GM19455 (cell line): Measurements from ENCODE around the gene CLEC3B.

ENCODE experiments used
- ATAC-seq: cut with Tn5 transposase; IDR thresholded peaks from one replicate; pipeline ENCODE4 v1.9.1; 2021; ENCODE audit not compliant: unreplicated experiment

The CLEC3B gene

GRCh38 chr3:45002720-45003119 is 23.4 kb upstream of the CLEC3B start:
- no peak for ATAC-seq

DNA sequence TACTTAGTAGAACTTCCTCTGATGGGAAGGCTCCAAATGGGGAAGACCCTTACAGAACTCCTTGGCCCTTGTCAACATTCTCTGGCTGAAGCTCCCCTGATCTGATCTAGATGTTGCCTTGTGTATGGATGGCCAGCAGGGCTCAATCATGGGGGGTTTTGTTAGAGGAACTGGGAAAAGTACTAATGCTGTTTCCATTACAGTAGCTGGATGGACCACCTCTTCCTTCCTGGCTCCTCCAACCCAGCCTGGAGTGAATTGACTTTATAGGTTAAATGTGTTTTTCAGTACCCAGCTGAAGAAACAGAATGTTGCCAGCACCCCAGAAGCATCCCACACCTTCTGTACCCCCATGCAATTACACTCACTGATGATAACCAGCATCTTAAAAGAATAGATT is 22.7 kb upstream of the CLEC3B start:
- no peak for ATAC-seq

- no peak for ATAC-seq
Observed at GRCh38 chr3:45003859-45004258, 22.2 kb upstream of the CLEC3B start.

GRCh38 chr3:45007091-45007490 is 19.0 kb upstream of the CLEC3B start:
- ATAC-seq: no peak

DNA sequence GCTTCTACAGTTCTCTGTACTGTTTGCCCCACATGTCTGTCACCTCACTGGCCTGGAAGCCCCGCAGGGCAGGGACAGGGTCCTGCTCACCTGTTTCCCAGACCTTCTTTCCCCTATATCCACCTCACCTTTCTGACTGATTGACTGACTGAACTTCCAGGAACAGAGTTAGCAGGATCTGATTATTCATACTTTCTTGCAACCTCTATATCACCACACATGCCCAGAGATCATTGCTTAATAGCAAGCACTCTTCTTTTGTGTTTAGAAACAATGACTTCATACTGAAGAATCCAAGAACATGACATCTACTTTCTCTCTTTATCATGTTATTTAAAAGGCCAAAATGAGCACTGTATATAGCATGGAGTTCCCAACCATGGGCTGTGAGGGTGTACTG is 18.0 kb upstream of the CLEC3B start:
- no peak for ATAC-seq

- ATAC-seq: no peak
Observed at GRCh38 chr3:45009868-45010267, 16.2 kb upstream of the CLEC3B start.

GRCh38 chr3:45010811-45011333 is 15.2 kb upstream of the CLEC3B start:
- ATAC-seq: no peak

- no peak for ATAC-seq
Observed at GRCh38 chr3:45011756-45012508, 14.2 kb upstream of the CLEC3B start.

DNA sequence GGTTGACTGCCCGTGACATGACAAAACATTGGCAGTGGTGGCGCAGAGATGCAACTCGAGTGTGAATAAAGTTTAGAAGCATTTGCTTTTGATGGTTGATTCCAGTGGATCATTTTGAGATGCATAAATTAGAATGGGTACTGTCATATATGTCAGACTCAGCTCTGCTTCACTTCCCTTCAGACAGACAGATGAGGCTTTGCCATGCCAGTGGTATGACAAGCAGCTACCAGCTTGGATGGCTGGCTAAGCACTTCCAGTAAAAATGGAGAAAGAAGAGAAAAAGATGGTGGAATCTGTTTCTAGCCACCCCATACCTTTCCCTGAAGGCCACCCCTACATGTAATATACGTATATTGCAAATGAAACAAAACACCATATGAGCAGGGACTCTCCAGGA is 13.5 kb upstream of the CLEC3B start:
- no peak for ATAC-seq

- ATAC-seq: no peak
Observed at GRCh38 chr3:45016916-45017315, 9.2 kb upstream of the CLEC3B start.

DNA sequence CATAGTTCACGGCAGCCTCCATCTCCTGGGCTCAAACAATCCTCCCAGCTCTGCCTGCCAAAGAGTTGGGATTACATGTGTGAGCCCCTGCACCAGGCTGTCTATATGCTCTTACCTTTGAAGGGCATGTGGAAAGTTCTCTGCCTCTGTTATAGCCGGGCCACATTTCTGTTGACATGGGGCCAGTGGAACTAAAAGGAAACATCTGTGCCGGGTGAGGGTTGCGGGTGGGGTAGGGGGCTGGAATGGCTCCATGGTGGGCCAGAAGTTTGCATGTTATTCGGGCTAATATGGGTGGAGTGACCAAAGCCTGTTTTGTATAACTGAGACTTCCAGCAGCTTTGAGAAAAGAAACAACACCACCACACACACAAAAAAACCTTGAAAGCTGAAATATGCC is 8.3 kb upstream of the CLEC3B start:
- no peak for ATAC-seq

DNA sequence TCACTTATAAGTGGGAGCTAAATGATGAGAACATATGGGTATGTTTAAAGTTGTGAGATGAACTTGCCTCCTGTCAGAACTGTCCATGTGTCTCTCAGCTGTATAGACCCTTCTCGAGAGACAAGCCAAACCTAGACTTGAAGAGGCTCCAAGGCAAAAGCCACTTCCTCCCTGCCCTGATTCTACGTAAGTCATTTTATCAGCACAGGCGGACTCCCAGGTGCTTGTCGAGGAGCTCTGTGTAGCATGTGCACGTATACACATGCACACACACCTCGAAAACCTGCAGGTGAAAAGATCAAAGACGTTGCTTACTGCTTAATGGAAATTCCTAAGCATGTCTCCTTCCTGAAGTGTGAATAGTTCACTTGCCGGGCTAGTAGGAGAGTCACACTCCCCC is 5.6 kb upstream of the CLEC3B start:
- ATAC-seq: no peak

DNA sequence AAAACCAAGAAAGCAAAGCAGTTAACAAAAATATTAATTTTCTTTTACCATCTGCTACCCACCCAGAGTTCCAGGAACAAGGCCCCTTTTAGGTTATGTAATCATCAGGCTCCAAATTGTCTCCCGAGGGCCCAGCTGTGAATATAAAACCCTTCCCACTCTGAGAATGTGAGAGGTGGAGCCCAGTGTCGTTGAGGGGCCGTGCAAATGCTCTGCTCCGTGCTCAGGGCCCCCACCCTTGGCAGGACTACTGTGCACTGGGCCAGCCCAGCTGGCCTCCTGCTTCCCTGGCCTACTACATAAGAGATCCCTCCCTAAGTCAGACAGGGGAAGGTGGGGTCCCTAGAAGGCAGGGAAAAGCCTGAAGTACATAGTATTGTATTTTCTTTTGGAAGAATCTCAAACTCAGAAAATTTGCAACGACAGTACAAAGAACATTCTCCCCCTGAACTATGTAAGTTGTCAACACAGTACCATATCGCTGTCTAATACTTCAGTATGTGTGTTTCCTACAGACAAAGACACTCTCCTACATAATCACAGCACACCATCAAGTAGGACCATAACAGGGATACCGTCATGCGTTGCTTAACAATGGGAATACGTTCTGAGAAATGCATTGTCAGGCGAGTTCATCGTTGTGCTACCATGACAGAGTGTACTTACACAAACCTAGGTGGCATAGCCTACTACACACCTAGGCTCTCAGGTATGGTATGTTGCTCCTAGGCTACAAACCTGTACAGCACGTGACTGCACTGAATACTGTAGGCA is 4.4 kb upstream of the CLEC3B start:
- no peak for ATAC-seq

- ATAC-seq: no peak
Observed at GRCh38 chr3:45023675-45024074, 2.4 kb upstream of the CLEC3B start.

DNA sequence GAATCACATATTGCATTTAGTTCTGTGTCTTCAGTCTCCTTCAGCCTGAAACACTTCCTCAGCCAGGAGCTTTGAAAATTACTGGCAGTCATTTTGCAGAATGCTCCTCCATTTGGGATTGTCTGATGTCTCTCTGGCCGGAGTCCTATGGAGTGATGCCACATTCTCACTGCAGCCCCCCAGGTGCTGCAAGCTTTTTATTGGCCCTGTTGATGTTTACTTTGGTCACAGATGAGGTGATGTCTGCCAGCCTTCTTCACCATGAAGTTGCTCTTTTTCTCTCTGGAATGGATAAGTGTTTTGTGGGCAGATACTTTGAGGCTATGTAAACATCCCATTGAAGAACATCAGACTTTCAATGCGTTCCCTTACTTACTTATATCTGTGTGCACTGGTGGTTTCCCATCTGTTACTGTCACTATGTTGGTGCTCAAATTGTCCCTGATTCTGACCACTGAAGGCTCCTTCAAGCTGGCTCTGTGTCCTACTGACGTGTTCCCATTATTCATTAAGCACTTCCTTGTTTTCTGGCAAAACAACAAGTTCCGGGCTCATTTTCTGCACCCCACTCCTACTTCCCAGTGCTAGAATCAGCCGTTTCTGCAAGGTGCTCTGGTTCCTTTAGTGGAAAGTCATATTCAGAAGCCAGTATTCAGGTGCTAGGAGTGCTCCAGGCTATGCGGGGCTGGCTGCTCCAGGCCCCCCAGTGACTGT is 1.4 kb upstream of the CLEC3B start:
- no peak for ATAC-seq

GRCh38 chr3:45026957-45027356 is 854 bp downstream of the CLEC3B start:
- ATAC-seq: no peak

DNA sequence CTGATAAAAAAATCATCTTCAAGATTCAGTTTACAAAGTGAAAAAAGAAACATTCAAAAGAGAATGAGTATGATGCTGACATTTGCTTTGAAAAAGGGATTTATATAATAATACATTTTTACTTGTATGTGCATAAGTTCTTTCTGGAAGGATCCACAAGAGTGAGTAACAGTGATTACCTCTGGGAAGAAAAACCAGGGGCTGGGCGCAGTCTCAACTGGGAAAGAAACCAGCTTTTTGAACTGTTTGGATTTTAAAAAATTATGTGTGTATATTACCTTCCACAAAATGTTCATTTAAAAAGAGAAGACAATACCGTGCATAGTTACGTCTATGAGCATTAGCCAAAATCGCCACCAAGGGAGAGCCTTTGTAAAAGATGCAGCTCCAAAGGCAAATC is 1.3 kb downstream of the CLEC3B start:
- no peak for ATAC-seq

GRCh38 chr3:45029216-45029615 is 3.1 kb downstream of the CLEC3B start:
- ATAC-seq: no peak

DNA sequence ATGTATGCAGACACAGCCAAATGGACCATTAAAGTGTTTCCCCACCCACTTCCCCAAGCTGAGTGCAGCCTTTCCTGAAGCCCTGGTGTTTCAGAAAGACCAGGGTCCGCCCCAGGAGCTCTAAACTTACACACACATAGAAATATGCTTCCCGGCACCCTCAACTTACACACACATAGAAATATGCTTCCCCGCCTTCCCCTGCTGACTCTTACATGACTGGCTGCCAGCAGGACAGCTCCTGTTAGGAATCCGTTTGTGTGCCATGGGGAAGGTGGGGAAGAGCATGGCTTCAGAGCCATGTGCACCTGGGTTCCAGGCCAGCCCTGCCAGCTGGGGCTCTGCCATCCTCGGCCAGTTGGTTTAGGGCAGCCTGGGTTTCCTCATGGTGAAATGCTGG is 3.6 kb downstream of the CLEC3B start:
- no peak for ATAC-seq

GRCh38 chr3:45031531-45031930 is 5.4 kb downstream of the CLEC3B start:
- ATAC-seq: no peak

DNA sequence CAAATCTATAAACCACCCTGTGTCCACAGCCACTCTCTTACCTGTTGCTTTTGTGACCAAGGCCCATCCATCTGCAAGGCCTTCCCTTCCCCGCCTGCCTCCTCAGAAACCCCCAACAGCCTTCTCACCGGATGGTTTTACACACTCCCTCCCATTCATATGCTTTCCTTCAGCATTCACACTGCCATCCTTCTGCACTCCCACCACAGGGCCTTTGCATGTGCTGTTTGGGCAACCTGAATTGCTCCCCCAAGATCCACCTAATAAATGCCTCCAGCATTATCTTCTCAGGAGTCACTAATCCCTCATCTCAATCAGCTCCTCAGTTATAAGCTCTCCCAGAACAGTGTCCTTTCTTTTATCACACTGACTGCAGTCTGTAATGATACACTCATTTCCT is 6.0 kb downstream of the CLEC3B start:
- ATAC-seq: no peak

GRCh38 chr3:45033791-45034190 is 7.7 kb downstream of the CLEC3B start:
- ATAC-seq: no peak
